Keratinocyte (primary cell): ENCODE results near the gene TLR8.

ENCODE experiments used
- CTCF ChIP-seq, 3 experiments: IDR thresholded peaks in 1 of 3; conservative IDR thresholded peaks in 1 of 3; optimal IDR thresholded peaks in 1 of 3; 2 replicates in 2 of 3; 3 replicates in 1 of 3; pipeline versions ENCODE3 to v1.5.1; 2011; ENCODE audit warnings: low read length in 3 of 3, mild to moderate bottlenecking in 3 of 3, moderate library complexity in 2 of 3, control low read depth in 1 of 3, inconsistent platforms in 1 of 3; ENCODE audit not compliant: insufficient read depth in 2 of 3; ENCODE audit errors: extremely low read depth in 1 of 3
- EZH2 ChIP-seq: IDR thresholded peaks from one replicate; pipeline ENCODE4 v1.6.1; 2012; ENCODE audit warnings: inconsistent platforms, mild to moderate bottlenecking, low read length, moderate library complexity

GRCh38 chrX:12912791-12913482 is 6.5 kb downstream of the TLR8 start:
- TF ChIP-seq CTCF (optimal IDR thresholded peaks at IDR 0.05 in 1 of 3, IDR thresholded peaks at IDR 0.05 in 1 of 3, conservative IDR thresholded peaks at IDR 0.05 in 1 of 3; ENCODE audit: extremely low read depth in 1 of 3, insufficient read depth in 2 of 3, low read length in 3 of 3) (no peak), EZH2 (no peak)
